OCI-LY7 (cell line): Measurements from ENCODE around the gene GNAZ. TPM values are rescaled to one million over a fixed set of nuclear protein-coding genes. Genes with fewer than 3 reads are reported as not detected.

Source experiments
- BruUV-seq: library from RNA; stranded (reverse); fragments of 400-500 nt; replicated peaks from 2 replicates; lab custom pipeline; 2021; lab: Mats Ljungman, UMichigan
- CTCF ChIA-PET: fragments of 300-600 bp; sonication (Branson Sonifier 250); formaldehyde crosslinking; loops from one replicate; lab custom pipeline; 2022; ENCODE audit warnings: antibody characterized with exemption; ENCODE audit not compliant: unreplicated experiment; lab: Charles Lee
- POLR2A ChIA-PET: fragments of 300-600 bp; sonication (Branson Sonifier 250); formaldehyde crosslinking; loops from one replicate; lab custom pipeline; 2022; ENCODE audit warnings: antibody characterized with exemption; lab: Charles Lee
- DNase-seq: peaks from one replicate; pipeline ENCODE4 v3.0.0-alpha.2; 2015; ENCODE audit warnings: low spot score
- H2AFZ ChIP-seq: fragments of 200-600 bp; sonication (generic), shearing (Covaris generic); 2 replicates; pipeline ENCODE4 v1.6.1; 2014; ENCODE audit warnings: mild to moderate bottlenecking, antibody characterized with exemption, low read length, moderate library complexity
- H3K27ac ChIP-seq: fragments of 200-600 bp; sonication (generic); 2 replicates; pipeline ENCODE4 v1.5.1; 2014; ENCODE audit warnings: mixed run types, low read depth, mild to moderate bottlenecking, moderate library complexity, low read length, inconsistent platforms; ENCODE audit not compliant: poor library complexity, severe bottlenecking
- H3K36me3 ChIP-seq: fragments of 200-600 bp; sonication (generic); 2 replicates; pipeline ENCODE4 v1.6.1; 2014; ENCODE audit warnings: mild to moderate bottlenecking, antibody characterized with exemption, low read length, moderate library complexity, mixed read lengths; ENCODE audit not compliant: insufficient read depth
- H3K4me1 ChIP-seq: fragments of 200-600 bp; sonication (generic); 2 replicates; pipeline ENCODE4 v1.5.1; 2014; ENCODE audit warnings: mild to moderate bottlenecking, low read length; ENCODE audit not compliant: insufficient read depth, poor library complexity, severe bottlenecking
- H3K4me2 ChIP-seq: fragments of 200-600 bp; sonication (generic); 2 replicates; pipeline ENCODE4 v1.6.1; 2014; ENCODE audit warnings: mild to moderate bottlenecking, low read length
- H3K4me3 ChIP-seq: fragments of 200-600 bp; sonication (generic); 2 replicates; pipeline ENCODE4 v1.5.1; 2014; ENCODE audit warnings: mild to moderate bottlenecking, low read depth, low read length; ENCODE audit not compliant: poor library complexity, severe bottlenecking
- H3K79me2 ChIP-seq: fragments of 200-600 bp; sonication (generic); 2 replicates; pipeline ENCODE4 v1.6.1; 2016; ENCODE audit warnings: low read depth, mild to moderate bottlenecking, low read length, moderate library complexity, mixed read lengths; ENCODE audit not compliant: insufficient read depth
- H3K9me2 ChIP-seq: fragments of 200-600 bp; sonication (generic); 2 replicates; pipeline ENCODE4 v1.6.1; 2016; ENCODE audit warnings: mild to moderate bottlenecking, low read length, mixed read lengths; ENCODE audit not compliant: insufficient read depth
- H3K9me3 ChIP-seq: fragments of 200-600 bp; sonication (generic); 2 replicates; pipeline ENCODE4 v1.6.1; 2014; ENCODE audit warnings: mild to moderate bottlenecking, mixed run types, low read length, mixed read lengths
- H4K20me1 ChIP-seq: fragments of 200-600 bp; sonication (generic); 2 replicates; pipeline ENCODE4 v1.6.1; 2014; ENCODE audit warnings: mild to moderate bottlenecking, antibody characterized with exemption, low read length, moderate library complexity, mixed read lengths; ENCODE audit not compliant: insufficient read depth
- CTCF ChIP-seq: fragments of 200-600 bp; sonication (generic); conservative IDR thresholded peaks from 2 replicates; pipeline ENCODE4 v1.5.1; 2014; ENCODE audit warnings: mild to moderate bottlenecking, antibody characterized with exemption, low read length, moderate library complexity, mixed read lengths
- EZH2phosphoT487 ChIP-seq: fragments of 200-600 bp; sonication (generic); IDR thresholded peaks from 2 replicates; pipeline ENCODE4 v1.6.1; 2018; ENCODE audit warnings: low read depth, borderline replicate concordance, mild to moderate bottlenecking, mixed run types, antibody characterized with exemption, low read length, moderate library complexity, mixed read lengths
- intact Hi-C: fragments of 100-400 bp; cut with micrococcal nuclease; formaldehyde crosslinking; loops from one replicate; pipeline ENCODE4 v1.10.0; 2022; ENCODE audit not compliant: unreplicated experiment
- total RNA-seq, 2 experiments: library from RNA; depleted of rRNA in 1 of 2; stranded (reverse); fragments of >200 nt in 1 of 2; shearing (Covaris generic) in 1 of 2; gene quantifications; 2 replicates each; pipeline ENCODE4 v1.2.3, GENCODE V29; 2014 to 2022

Gene GNAZ
- total RNA-seq, 2 experiments from 2014 or later = 38.5 to 46.4 TPM

DNA sequence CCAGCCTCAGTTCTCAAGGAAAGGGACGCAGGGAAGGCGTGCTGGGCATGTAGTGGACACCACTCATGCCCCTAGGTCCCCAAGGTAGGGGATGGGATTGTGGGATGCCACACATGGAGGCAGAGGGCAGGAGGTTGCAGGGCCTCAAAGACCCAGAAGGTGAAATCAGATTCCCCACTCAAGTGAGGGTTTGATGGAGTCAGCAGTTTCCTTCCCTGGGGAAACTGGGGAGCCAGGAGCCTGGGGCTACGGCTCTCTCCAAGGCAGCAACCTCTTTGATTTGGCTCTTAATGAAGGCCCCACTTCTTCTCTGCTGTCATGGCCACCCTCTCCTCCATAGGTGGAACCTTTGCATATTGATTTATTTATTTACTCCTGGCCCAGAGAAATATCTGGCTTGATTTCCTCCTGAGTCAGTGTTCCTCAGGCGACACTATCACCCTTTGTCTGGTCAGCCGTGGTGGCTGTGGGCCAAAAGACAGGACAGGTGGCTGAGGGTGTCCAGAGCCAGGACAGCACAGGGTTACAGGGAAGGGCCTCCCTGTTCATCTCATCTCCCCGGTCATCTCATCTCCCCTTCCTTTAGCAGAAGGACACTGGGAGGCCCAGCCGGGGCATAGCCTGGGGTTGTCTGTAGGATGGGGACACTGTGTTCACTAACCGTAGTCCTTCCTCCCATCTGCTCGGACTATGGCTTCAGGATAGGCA is 9.6 kb downstream of the GNAZ start:
- H3K4me3 ChIP-seq = no peak overlapping the region
- peaks cover 7% of the 10 kb centered on the region for H3K4me1 ChIP-seq
- no peak overlapping the region for H2AFZ ChIP-seq
- no peaks in the 10 kb centered on the region; the same call in 1 of the 2 replicates for H3K79me2 ChIP-seq
- no peaks in the 10 kb centered on the region for H3K9me3 ChIP-seq
- POLR2A ChIA-PET = no interaction called here
- no peaks in the 10 kb centered on the region for H4K20me1 ChIP-seq
- H3K36me3 ChIP-seq = peaks cover 15% of the 10 kb centered on the region
- CTCF ChIA-PET = no interaction called here
- TF ChIP-seq CTCF = no peak
- TF ChIP-seq EZH2phosphoT487 = no peak
- no TSS peak for BruUV-seq
- no peak overlapping the region for H3K27ac ChIP-seq
- intact Hi-C loops = no loop called here
- no peak overlapping the region for H3K4me2 ChIP-seq
- no peaks in the 10 kb centered on the region for H3K9me2 ChIP-seq
- no peak for DNase-seq

- H4K20me1 ChIP-seq = no peaks in the 10 kb centered on the region
- H3K27ac ChIP-seq = no peak overlapping the region
- POLR2A ChIA-PET = no interaction called here
- CTCF ChIA-PET = no interaction called here
- H3K4me3 ChIP-seq = no peak overlapping the region
- no peak overlapping the region for H2AFZ ChIP-seq
- no peak for DNase-seq
- TF ChIP-seq EZH2phosphoT487 = no peak
- TF ChIP-seq CTCF = no peak
- no TSS peak for BruUV-seq
- peaks cover 3% of the 10 kb centered on the region for H3K4me1 ChIP-seq
- peaks cover 9% of the 10 kb centered on the region for H3K36me3 ChIP-seq
- H3K9me2 ChIP-seq = no peaks in the 10 kb centered on the region
- H3K79me2 ChIP-seq = no peaks in the 10 kb centered on the region
- H3K9me3 ChIP-seq = no peaks in the 10 kb centered on the region
- intact Hi-C loops = no loop called here
- H3K4me2 ChIP-seq = no peak overlapping the region
Measured at GRCh38 chr22:23080613-23081290, 10.4 kb downstream of the GNAZ start.
